Esophagus squamous epithelium (tissue), 5 donors: Measurements from ENCODE around the gene DUOXA1. TPM values are rescaled to one million over a fixed set of nuclear protein-coding genes. Genes with fewer than 3 reads are reported as not detected.

ENCODE experiments used
- DNase-seq: peaks from one replicate; lab custom pipeline; 2025; lab: John Stamatoyannopoulos, UW
- H3K27ac ChIP-seq, 4 donors: fragments of 200-600 bp; sonication (generic); one replicate each; pipeline ENCODE4 v1.5.1; 2016 to 2019; ENCODE audit warnings: mild to moderate bottlenecking in 1 of 4
- H3K27me3 ChIP-seq, 4 donors: fragments of 200-600 bp; sonication (generic); 1 replicate in 3 of 4; 2 replicates in 1 of 4; pipeline versions ENCODE4 v1.5.1 to v1.6.0; 2017 to 2021; ENCODE audit warnings: antibody characterized with exemption in 1 of 4
- H3K36me3 ChIP-seq, 3 donors: fragments of 200-600 bp; sonication (generic); one replicate each; pipeline ENCODE4 v1.5.1; 2016 to 2019
- H3K4me1 ChIP-seq, 3 donors: fragments of 200-600 bp; sonication (generic); one replicate each; pipeline ENCODE4 v1.5.1; 2017 to 2019
- H3K4me3 ChIP-seq, 4 donors: fragments of 200-600 bp; sonication (generic); 1 replicate in 3 of 4; 2 replicates in 1 of 4; pipeline ENCODE4 v1.5.1; 2016 to 2019; ENCODE audit warnings: mild to moderate bottlenecking in 2 of 4, moderate library complexity in 1 of 4
- H3K9me3 ChIP-seq, 3 donors: fragments of 200-600 bp; sonication (generic); one replicate each; pipeline ENCODE4 v1.5.1; 2016 to 2019
- POLR2A ChIP-seq, 4 donors: fragments of 450-650 bp; IDR thresholded peaks; one replicate each; pipeline ENCODE4 v1.6.1; 2017; ENCODE audit warnings: antibody characterized with exemption in 4 of 4, mild to moderate bottlenecking in 4 of 4, moderate library complexity in 3 of 4
- WGBS, 2 donors: methylation state at CpG; one replicate each; pipeline ENCODE4 v1.1.5; 2018; 5-methylcytosine and 5-hydroxymethylcytosine counted together
- intact Hi-C: fragments of 100-400 bp; cut with DNase I; formaldehyde crosslinking; loops from one replicate; pipeline ENCODE4 v1.15.0; 2022
- total RNA-seq, 4 donors: library from RNA; depleted of rRNA; stranded (reverse); fragments of >200 nt; gene quantifications; one replicate each; pipeline ENCODE4 v1.1.0, GENCODE V29; 2016
- TF ChIP-seq, protein P1 (sequence below), 6 experiments: fragments of 450-650 bp in 4 of 6; fragments of 200-600 bp in 2 of 6; sonication (generic) in 2 of 6; IDR thresholded peaks; one replicate each; pipeline ENCODE4 v1.5.1; 2016 to 2019; ENCODE audit warnings: antibody characterized with exemption in 6 of 6, mild to moderate bottlenecking in 4 of 6, moderate library complexity in 4 of 6
- donor health status: DM: yes; HTN: yes; CAD: no.

The DUOXA1 gene
- total RNA-seq, 4 donors from 2014 or later, result 64.0 to 202 (median 134) TPM

DNA sequence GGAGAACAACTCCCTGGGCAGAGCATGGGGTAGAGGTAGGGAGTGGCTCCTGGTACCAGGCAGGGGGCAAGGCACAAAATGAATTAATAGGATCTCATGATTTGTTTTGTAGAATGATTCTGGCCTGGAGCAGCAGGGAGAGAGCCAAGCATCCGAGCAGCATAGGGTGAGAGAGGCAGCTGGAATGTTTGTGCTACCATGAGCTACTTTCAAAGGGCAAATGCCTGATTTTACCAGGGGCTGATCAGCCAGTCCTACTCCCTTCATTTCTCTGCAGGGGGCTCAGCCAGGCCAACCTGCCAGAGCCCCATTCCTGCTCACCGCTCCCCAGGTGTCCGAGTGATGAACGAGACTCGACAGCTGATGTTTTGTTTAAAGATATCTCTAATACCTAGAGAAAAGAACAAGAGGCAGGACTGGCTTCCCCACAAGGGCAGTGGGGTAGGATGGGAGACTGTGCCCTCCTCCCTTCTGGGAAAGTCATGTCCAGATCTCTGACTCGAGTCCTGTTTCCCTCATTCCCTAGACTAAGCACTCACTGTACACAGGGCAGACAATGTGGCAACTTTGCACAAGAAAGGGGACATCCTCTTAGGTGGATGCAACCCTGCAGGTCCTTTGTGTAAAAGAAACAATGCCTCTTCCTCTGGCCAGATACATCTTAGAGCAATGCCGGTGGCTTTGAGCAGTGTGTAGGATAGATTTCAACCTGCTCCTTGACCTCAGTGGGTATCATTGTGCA is 28.6 kb downstream of the DUOXA1 start:
- no peak for TF ChIP-seq POLR2A (IDR thresholded peaks at IDR 0.05)
- TF ChIP-seq, protein P1, sequence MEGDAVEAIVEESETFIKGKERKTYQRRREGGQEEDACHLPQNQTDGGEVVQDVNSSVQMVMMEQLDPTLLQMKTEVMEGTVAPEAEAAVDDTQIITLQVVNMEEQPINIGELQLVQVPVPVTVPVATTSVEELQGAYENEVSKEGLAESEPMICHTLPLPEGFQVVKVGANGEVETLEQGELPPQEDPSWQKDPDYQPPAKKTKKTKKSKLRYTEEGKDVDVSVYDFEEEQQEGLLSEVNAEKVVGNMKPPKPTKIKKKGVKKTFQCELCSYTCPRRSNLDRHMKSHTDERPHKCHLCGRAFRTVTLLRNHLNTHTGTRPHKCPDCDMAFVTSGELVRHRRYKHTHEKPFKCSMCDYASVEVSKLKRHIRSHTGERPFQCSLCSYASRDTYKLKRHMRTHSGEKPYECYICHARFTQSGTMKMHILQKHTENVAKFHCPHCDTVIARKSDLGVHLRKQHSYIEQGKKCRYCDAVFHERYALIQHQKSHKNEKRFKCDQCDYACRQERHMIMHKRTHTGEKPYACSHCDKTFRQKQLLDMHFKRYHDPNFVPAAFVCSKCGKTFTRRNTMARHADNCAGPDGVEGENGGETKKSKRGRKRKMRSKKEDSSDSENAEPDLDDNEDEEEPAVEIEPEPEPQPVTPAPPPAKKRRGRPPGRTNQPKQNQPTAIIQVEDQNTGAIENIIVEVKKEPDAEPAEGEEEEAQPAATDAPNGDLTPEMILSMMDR (IDR thresholded peaks at IDR 0.05), result no peak
- peaks cover 0 to 3% (median 0%) of the 10 kb centered on the region in 3 donors for H3K36me3 ChIP-seq
- no peak for DNase-seq
- H3K4me3 ChIP-seq, result no peak overlapping the region
- H3K4me1 ChIP-seq, result peaks cover 0 to 11% (median 0%) of the 10 kb centered on the region in 3 donors
- WGBS, 2 donors, result 54 to 64% methylated on average over 5 of the region's 7 CpGs
- no peak overlapping the region for H3K27ac ChIP-seq
- peaks cover 0 to 6% (median 0%) of the 10 kb centered on the region in 4 donors for H3K27me3 ChIP-seq
- no peaks in the 10 kb centered on the region for H3K9me3 ChIP-seq
- intact Hi-C loops, result no loop called here

DNA sequence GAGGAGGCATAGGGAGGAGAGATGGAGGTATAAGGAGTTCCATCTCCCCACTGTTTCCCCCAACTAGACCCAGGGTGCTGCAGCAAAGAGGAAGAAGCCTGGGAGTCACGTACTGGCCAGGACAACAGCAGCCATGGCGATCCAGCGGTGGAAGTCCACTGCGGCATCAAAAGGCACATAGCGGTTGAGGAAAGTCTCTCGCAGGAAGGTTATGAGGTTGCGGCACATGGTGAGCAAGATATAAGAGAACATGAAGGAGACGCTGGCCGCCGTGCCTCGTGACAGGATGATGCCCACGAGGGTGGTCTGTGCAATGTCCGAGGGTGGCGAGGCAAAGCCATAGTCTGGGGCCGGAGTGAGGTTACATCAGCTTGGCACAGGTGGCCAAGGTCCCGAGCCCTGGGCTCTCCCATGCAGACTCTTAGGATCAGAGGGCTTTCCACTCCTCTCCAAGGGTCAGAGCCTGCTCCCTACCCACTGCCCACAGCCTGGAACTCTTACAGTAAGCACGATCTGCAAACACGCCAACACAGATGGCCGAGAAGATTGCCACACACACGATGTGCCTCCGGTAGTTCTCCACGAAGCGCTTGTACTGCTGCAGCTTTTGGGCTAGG is 30.0 kb downstream of the DUOXA1 start:
- intact Hi-C loops, result no loop called here
- Histone ChIP-seq H3K4me1 (peaks cover 0 to 7% (median 0%) of the 10 kb centered on the region in 3 donors), H3K27ac (no peak overlapping the region), H3K36me3 (no peaks in the 10 kb centered on the region), H3K27me3 (no peaks in the 10 kb centered on the region), H3K9me3 (no peaks in the 10 kb centered on the region), H3K4me3 (no peak overlapping the region)
- TF ChIP-seq POLR2A (IDR thresholded peaks at IDR 0.05), result no peak
- TF ChIP-seq, protein P1 (IDR thresholded peaks at IDR 0.05), result no peak
- whole genome bisulfite sequencing, 2 donors, result 80 to 88% methylated on average over 16 to 21 of the region's 23 CpGs
- DNase-seq, result no peak

DNA sequence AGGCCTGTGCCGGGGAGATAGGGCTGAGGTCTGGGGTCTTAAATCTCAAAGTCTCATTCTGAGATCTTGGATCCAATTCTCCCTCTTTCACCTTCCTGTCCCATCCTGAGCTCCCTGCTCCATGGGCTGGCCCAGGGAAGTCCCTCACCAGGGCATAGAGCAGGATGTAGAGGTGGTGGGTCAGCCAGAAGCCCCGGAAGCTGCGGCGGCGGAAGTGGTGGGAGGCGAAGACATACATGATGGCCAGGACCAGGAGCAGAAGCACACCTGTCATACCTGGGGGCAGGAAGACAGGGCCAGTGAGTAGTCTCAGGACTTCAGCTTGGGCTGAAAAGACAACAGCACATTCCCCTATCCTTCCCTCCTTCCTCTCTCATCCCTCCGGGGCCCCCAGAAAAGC is 32.2 kb downstream of the DUOXA1 start:
- DNase-seq, result no peak
- intact Hi-C loops, result no loop called here
- H3K36me3 ChIP-seq, result no peaks in the 10 kb centered on the region

DNA sequence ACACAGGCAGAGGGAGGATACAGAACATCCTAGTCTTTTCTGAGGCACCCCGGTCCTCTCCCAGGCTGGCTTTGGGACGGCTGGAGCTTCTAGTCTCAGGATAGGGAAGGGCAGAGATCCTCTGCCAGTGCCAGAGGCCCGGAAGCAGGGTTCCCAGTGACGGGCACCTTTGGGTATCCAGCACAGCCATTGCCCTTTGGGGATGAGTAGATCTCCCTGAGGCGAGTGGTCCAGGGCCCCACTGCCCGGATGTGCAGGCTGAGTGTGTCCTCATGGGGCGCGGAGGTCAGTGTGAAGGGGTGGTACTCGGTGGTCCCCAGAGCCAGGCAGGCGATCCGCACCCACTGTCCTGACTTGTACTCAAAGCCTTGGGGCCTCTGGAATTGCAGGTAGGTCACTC is 34.0 kb downstream of the DUOXA1 start:
- no peak for DNase-seq
- no peak overlapping the region for H3K27ac ChIP-seq
- no peaks in the 10 kb centered on the region for H3K4me1 ChIP-seq
- H3K36me3 ChIP-seq, result no peaks in the 10 kb centered on the region
- intact Hi-C loops, result no loop called here
- WGBS, 2 donors, result 100% methylated on average over 3 of the region's 11 CpGs; no CpG with 5 or more reads in 1 of the 2 donors
- no peak for TF ChIP-seq POLR2A (IDR thresholded peaks at IDR 0.05)
- TF ChIP-seq, protein P1 (IDR thresholded peaks at IDR 0.05), result no peak
- H3K9me3 ChIP-seq, result no peaks in the 10 kb centered on the region
- H3K27me3 ChIP-seq, result peaks cover 0 to 10% (median 0%) of the 10 kb centered on the region in 4 donors
- H3K4me3 ChIP-seq, result no peak overlapping the region

More for the DNA sequence above, 32.2 kb downstream of the DUOXA1 start:
- H3K9me3 ChIP-seq, result no peaks in the 10 kb centered on the region
- 80 to 88% methylated on average over 1 to 2 of the region's 7 CpGs for WGBS, 2 donors
- no peaks in the 10 kb centered on the region for H3K27me3 ChIP-seq
- peaks cover 0 to 5% (median 0%) of the 10 kb centered on the region in 3 donors for H3K4me1 ChIP-seq
- no peak overlapping the region for H3K4me3 ChIP-seq
- TF ChIP-seq, protein P1 (IDR thresholded peaks at IDR 0.05), result no peak
- H3K27ac ChIP-seq, result no peak overlapping the region

DNA sequence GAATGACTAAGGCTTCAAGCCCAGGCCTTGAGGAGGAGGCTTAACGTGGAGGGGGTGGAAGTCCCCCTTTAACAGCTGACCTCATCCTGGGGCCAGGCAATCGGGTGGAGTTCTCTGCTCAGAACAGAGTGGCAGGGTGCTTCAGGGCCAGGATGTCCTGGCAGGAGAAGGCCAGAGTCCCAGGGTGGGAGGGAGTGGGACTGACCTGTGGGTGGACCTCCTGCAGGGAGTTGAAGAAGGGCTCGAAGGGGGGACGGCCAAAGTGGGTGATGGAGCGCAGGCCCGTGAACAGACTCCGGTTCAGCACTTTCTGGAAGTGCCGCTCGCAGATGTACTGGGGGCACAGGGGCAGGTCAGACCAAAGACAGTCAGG is 35.3 kb downstream of the DUOXA1 start:
- H3K27me3 ChIP-seq, result peaks cover 0 to 10% (median 0%) of the 10 kb centered on the region in 4 donors
- no peak overlapping the region for H3K27ac ChIP-seq
- H3K9me3 ChIP-seq, result no peaks in the 10 kb centered on the region
- no peak overlapping the region for H3K4me3 ChIP-seq
- intact Hi-C loops, result no loop called here
- H3K36me3 ChIP-seq, result no peaks in the 10 kb centered on the region
- DNase-seq, result no peak
- TF ChIP-seq, protein P1 (IDR thresholded peaks at IDR 0.05), result no peak
- no peak for TF ChIP-seq POLR2A (IDR thresholded peaks at IDR 0.05)
- no peaks in the 10 kb centered on the region for H3K4me1 ChIP-seq
- 84% methylated on average over 9 of the region's 9 CpGs; no CpG with 5 or more reads in 1 of the 2 donors for WGBS, 2 donors
